DND-41 (cell line): Measurements from ENCODE around the gene CRAMP1.

ENCODE experiments used
- ATAC-seq: fragments of 200-7000 bp; cut with Tn5 transposase; 3 replicates; pipeline ENCODE4 v1.9.1; 2021; ENCODE audit warnings: low read depth; ENCODE audit not compliant: insufficient read depth
- DNase-seq: peaks from one replicate; pipeline ENCODE4 v3.0.0-alpha.2; 2020
- H2AFZ ChIP-seq: 2 replicates; pipeline ENCODE4 v1.6.0; 2012; ENCODE audit warnings: low read depth, low read length
- H3K27ac ChIP-seq: 2 replicates; pipeline ENCODE4 v1.5.1; 2012; ENCODE audit warnings: low read length, inconsistent platforms
- H3K27me3 ChIP-seq: fragments of 200-600 bp; sonication (generic); 2 replicates; pipeline ENCODE4 v1.6.0; 2012; ENCODE audit warnings: low read length, mild to moderate bottlenecking, inconsistent platforms; ENCODE audit not compliant: insufficient read depth, poor library complexity
- H3K36me3 ChIP-seq: 2 replicates; pipeline ENCODE4 v1.5.1; 2012; ENCODE audit warnings: low read length, inconsistent platforms; ENCODE audit not compliant: insufficient read depth
- H3K4me1 ChIP-seq: 2 replicates; pipeline ENCODE4 v1.5.1; 2012; ENCODE audit warnings: mild to moderate bottlenecking, low read length; ENCODE audit not compliant: insufficient read depth
- H3K4me2 ChIP-seq: 2 replicates; pipeline ENCODE4 v1.6.0; 2012; ENCODE audit warnings: mild to moderate bottlenecking, moderate library complexity, low read length, inconsistent platforms; ENCODE audit not compliant: insufficient read depth
- H3K4me3 ChIP-seq, 2 experiments: fragments of 200-600 bp in 1 of 2; shearing (Covaris generic) in 1 of 2; 2 replicates each; pipeline ENCODE4 v1.5.1; 2012 to 2016; ENCODE audit warnings: inconsistent platforms in 2 of 2, low read length in 2 of 2, mild to moderate bottlenecking in 2 of 2, low read depth in 1 of 2, moderate library complexity in 1 of 2
- H3K79me2 ChIP-seq: 2 replicates; pipeline ENCODE4 v1.6.0; 2012; ENCODE audit warnings: low read length, inconsistent platforms; ENCODE audit not compliant: insufficient read depth
- H3K9ac ChIP-seq: 2 replicates; pipeline ENCODE4 v1.6.0; 2012; ENCODE audit warnings: low read depth, mild to moderate bottlenecking, inconsistent platforms, low read length, moderate library complexity
- H3K9me3 ChIP-seq: 2 replicates; pipeline ENCODE4 v1.5.1; 2012; ENCODE audit warnings: low read length, moderate library complexity, mild to moderate bottlenecking, inconsistent platforms; ENCODE audit not compliant: insufficient read depth, severe bottlenecking
- H4K20me1 ChIP-seq: 2 replicates; pipeline ENCODE4 v1.6.0; 2012; ENCODE audit warnings: low read length; ENCODE audit not compliant: insufficient read depth
- CTCF ChIP-seq: IDR thresholded peaks from 2 replicates; pipeline ENCODE4 v1.5.1; 2012; ENCODE audit warnings: borderline replicate concordance, low read length, moderate library complexity, mild to moderate bottlenecking; ENCODE audit not compliant: poor library complexity, severe bottlenecking; ENCODE audit errors: extremely low read depth
- EZH2 ChIP-seq: IDR thresholded peaks from 3 replicates; pipeline ENCODE4 v1.6.1; 2012; ENCODE audit warnings: borderline replicate concordance, low read depth, mild to moderate bottlenecking, moderate library complexity, low read length, inconsistent platforms; ENCODE audit not compliant: severe bottlenecking

Gene CRAMP1

DNA sequence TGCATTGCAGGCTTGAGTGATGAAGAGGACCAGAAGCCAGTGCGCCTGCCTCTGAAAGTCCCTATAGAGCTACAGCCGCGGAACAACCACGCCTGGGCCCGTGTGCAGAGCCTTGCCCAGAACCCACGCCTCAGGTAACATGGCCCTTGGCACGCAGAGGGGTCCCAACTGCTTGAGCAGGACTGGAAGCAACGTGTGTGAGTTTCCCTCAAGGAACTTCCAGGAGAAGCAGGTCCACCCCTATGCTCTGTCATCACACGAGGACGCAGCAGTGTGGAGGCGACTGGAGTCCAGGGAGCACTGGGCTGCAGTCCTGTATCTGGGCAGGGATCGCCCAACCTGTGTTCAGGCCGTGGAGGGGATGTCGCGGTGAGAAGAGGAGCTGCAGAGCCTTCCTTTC lies 40.9 kb downstream of the CRAMP1 start:
- DNase-seq (no peak), ATAC-seq (no peak)
- Histone ChIP-seq H2AFZ (no peak overlapping the region), H4K20me1 (peaks cover 34% of the 10 kb centered on the region), H3K4me2 (no peak overlapping the region), H3K27me3 (no peaks in the 10 kb centered on the region), H3K9ac (no peak overlapping the region), H3K27ac (no peak overlapping the region), H3K79me2 (peaks cover 15% of the 10 kb centered on the region; the same call in 1 of the 2 replicates), H3K4me1 (no peaks in the 10 kb centered on the region), H3K9me3 (no peaks in the 10 kb centered on the region), H3K4me3 (no peak overlapping the region), H3K36me3 (peaks cover 80% of the 10 kb centered on the region)
- no peak for TF ChIP-seq EZH2
- TF ChIP-seq CTCF = no peak

DNA sequence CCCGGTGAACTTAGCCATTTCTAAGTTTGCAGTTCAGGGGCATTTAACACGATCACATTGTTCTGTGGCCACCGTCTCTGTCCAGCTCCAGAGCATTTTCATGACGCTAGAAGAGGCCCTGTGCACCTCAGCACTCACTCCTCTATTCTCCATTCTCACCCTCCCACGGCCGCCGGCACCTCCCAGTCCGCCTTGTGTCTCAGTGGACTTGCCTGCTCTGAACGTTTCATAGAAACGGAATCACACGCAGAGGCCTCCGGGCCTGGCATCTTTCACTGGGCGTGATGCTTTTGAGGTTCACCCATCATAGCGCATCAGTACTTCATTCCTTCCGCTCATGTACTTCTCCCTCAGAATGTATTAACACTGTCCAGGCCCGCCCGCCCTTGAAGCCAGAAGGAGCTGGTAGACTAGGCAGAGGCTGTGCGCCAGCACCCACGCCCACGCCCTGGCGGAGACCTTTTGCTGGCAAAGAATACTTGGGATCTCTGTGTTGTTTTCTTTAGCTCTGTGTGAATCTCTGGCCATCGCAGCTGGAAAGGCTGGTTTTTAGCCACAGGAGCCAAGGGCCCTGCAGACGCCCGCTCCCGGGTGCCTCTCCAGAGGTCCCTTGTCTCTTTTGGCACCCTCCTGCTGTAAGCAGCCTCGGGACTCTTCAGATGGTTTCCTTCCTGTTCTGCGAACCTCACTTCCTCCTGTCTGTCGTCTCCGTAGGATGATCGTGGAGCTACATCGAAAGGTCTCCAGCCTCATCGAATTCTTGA lies 42.5 kb downstream of the CRAMP1 start:
- H3K36me3 ChIP-seq = peaks cover 92% of the 10 kb centered on the region
- H2AFZ ChIP-seq = no peak overlapping the region
- no peak for TF ChIP-seq EZH2
- TF ChIP-seq CTCF = no peak
- H3K27ac ChIP-seq = no peak overlapping the region
- no peaks in the 10 kb centered on the region for H3K27me3 ChIP-seq
- H3K4me1 ChIP-seq = no peaks in the 10 kb centered on the region
- peaks cover 31% of the 10 kb centered on the region for H4K20me1 ChIP-seq
- H3K9ac ChIP-seq = no peak overlapping the region
- 0 out of 2 replicates have a peak, but pooled peaks cover 9% of the 10 kb centered on the region for H3K79me2 ChIP-seq
- no peaks in the 10 kb centered on the region for H3K9me3 ChIP-seq
- DNase-seq = no peak
- no peak overlapping the region for H3K4me3 ChIP-seq
- no peak for ATAC-seq
- H3K4me2 ChIP-seq = no peak overlapping the region

GRCh38 chr16:1655269-1655807 lies 43.2 kb downstream of the CRAMP1 start:
- H3K27me3 ChIP-seq = no peaks in the 10 kb centered on the region
- no peak for ATAC-seq
- H3K4me1 ChIP-seq = no peaks in the 10 kb centered on the region
- H3K9me3 ChIP-seq = no peaks in the 10 kb centered on the region
- no peak overlapping the region for H2AFZ ChIP-seq
- H3K9ac ChIP-seq = no peak overlapping the region
- H4K20me1 ChIP-seq = peaks cover 29% of the 10 kb centered on the region
- H3K4me3 ChIP-seq = no peak overlapping the region
- no peak overlapping the region for H3K27ac ChIP-seq
- peaks cover 94% of the 10 kb centered on the region for H3K36me3 ChIP-seq
- no peak for DNase-seq
- no peak overlapping the region for H3K4me2 ChIP-seq
- no peak for TF ChIP-seq CTCF
- no peak for TF ChIP-seq EZH2
- H3K79me2 ChIP-seq = 0 out of 2 replicates have a peak, but pooled peaks cover 8% of the 10 kb centered on the region
